ENCODE data around the gene APOL1.

APOL1 gene

GRCh38 chr22:36315325-36315724, 62.4 kb downstream of the APOL1 start:
- Histone ChIP-seq H3K4me3 (ENCODE audit: low read depth, low read length) (no peak overlapping the region), H3K27me3 (ENCODE audit: control insufficient read depth, insufficient read depth, low read length) (no peaks in the 10 kb centered on the region), H3K4me1 (ENCODE audit: control insufficient read depth, insufficient read depth, low read length) (no peaks in the 10 kb centered on the region), H3K9me3 (ENCODE audit: control insufficient read depth, insufficient read depth, low read length) (no peaks in the 10 kb centered on the region), H3K9ac (ENCODE audit: low read depth, low read length) (no peak overlapping the region), H3K36me3 (ENCODE audit: control insufficient read depth, insufficient read depth, low read length) (peaks cover 80% of the 10 kb centered on the region)

GRCh38 chr22:36316419-36316818, 63.5 kb downstream of the APOL1 start:
- no peak overlapping the region for H3K4me3 ChIP-seq (ENCODE audit: low read depth, low read length)
- H3K9me3 ChIP-seq (ENCODE audit: control insufficient read depth, insufficient read depth, low read length), result no peaks in the 10 kb centered on the region
- H3K27me3 ChIP-seq (ENCODE audit: control insufficient read depth, insufficient read depth, low read length), result no peaks in the 10 kb centered on the region
- H3K9ac ChIP-seq (ENCODE audit: low read depth, low read length), result no peak overlapping the region
- no peaks in the 10 kb centered on the region for H3K4me1 ChIP-seq (ENCODE audit: control insufficient read depth, insufficient read depth, low read length)
- H3K36me3 ChIP-seq (ENCODE audit: control insufficient read depth, insufficient read depth, low read length), result peaks cover 78% of the 10 kb centered on the region

All from iPS-15b (cell line).